ENCODE measurements around the gene EREG. TPM values are rescaled to one million over a fixed set of nuclear protein-coding genes. Genes with fewer than 3 reads are reported as not detected.

The EREG gene
- total and polyA plus RNA-seq, 9 of the 15 experiments (the other 6 are each of a cell fraction or from before 2014, with no cell fraction given) = 0.97 to 7.3 (median 2.5) TPM

DNA sequence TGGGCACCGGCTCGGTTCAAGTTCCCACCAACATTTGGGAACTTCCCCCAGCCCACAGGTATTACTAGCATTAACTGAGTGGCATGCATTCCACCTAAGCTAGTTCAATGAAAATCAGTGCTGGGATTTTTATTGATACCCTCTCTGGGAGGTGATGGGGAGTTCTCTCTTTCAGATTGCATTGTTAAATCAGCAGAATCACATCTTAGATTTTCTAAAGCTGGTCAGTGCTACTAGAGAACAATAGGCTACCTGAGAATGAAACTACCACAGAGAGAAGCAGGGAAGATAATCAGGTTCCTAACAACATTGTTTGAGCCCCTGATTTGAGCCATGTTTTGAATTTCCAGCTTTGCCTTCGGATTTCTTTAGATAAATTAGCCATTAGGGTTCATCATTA is 40.7 kb upstream of the EREG start (continued):
- TF ChIP-seq IRF9 (tag; IDR thresholded peaks at IDR 0.05) (no peak), HDAC2 (IDR thresholded peaks at IDR 0.05) (no peak), MCM5 (IDR thresholded peaks at IDR 0.05; ENCODE audit: low read depth) (no peak), RCOR1 (IDR thresholded peaks at IDR 0.05; ENCODE audit: borderline replicate concordance in 1 of 2, low read depth in 2 of 2, low read length in 2 of 2) (no peak), SRSF3 (IDR thresholded peaks at IDR 0.05; ENCODE audit: insufficient read depth, low read length) (no peak), KDM1A (IDR thresholded peaks at IDR 0.05) (peak; percentile 37 to 54; a peak in 1 of 4 replicates), NR2F6 (CRISPR knock-in tag; IDR thresholded peaks at IDR 0.05) (no peak), TEAD4 (IDR thresholded peaks at IDR 0.05; ENCODE audit: low read length) (no peak), TEAD4 (CRISPR knock-in tag; IDR thresholded peaks at IDR 0.05; ENCODE audit: borderline replicate concordance) (no peak), C11orf30 (IDR thresholded peaks at IDR 0.05; ENCODE audit: low read depth) (no peak), ZNF444 (CRISPR knock-in tag; IDR thresholded peaks at IDR 0.05) (no peak), CEBPZ (IDR thresholded peaks at IDR 0.05; ENCODE audit: borderline replicate concordance, low read depth, low read length) (no peak)
- TF ChIP-seq, protein P1, sequence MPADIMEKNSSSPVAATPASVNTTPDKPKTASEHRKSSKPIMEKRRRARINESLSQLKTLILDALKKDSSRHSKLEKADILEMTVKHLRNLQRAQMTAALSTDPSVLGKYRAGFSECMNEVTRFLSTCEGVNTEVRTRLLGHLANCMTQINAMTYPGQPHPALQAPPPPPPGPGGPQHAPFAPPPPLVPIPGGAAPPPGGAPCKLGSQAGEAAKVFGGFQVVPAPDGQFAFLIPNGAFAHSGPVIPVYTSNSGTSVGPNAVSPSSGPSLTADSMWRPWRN (IDR thresholded peaks at IDR 0.05; ENCODE audit: low read depth) = no peak
- TF ChIP-seq, protein P2, sequence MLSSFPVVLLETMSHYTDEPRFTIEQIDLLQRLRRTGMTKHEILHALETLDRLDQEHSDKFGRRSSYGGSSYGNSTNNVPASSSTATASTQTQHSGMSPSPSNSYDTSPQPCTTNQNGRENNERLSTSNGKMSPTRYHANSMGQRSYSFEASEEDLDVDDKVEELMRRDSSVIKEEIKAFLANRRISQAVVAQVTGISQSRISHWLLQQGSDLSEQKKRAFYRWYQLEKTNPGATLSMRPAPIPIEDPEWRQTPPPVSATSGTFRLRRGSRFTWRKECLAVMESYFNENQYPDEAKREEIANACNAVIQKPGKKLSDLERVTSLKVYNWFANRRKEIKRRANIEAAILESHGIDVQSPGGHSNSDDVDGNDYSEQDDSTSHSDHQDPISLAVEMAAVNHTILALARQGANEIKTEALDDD (IDR thresholded peaks at IDR 0.05) = 0 out of 2 replicates have a peak, but pooled peaks have one; percentile 18

All from K562 (cell line).